ENCODE measurements around the gene PCDH9.

DNA sequence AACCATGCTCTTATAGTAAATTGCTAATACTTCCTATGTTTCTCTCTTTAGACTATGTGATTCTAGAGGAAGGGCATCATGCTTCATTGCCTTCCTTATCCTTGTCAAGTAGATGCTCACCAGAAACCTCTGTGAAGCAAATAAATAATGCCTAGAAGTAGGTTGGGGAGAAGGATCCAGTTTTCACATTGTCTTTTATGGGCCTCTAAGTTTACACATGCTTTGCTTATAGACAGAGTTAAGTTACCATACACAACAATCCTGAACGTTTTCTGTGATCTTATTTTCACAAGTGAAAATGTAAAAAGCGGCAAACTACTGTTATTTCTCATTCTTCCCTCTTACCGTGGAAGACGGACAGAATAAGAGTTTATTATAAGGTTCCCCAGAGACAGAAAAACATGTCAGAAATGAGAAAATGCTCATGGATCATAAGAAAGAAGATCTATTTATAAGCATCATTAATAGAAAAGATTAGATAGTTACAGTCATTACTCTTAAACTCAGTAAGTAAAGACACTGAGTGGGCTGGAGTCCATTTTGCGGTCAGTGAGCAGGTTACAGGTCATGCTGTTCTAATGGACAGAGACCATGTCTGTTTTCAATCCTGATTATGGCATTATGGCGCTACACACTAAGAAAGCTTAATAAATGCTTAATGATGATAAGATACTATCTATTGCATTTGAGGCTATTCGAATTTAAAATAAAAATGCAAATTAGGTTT is 723.9 kb downstream of the PCDH9 start:
- TF ChIP-seq, protein P1, sequence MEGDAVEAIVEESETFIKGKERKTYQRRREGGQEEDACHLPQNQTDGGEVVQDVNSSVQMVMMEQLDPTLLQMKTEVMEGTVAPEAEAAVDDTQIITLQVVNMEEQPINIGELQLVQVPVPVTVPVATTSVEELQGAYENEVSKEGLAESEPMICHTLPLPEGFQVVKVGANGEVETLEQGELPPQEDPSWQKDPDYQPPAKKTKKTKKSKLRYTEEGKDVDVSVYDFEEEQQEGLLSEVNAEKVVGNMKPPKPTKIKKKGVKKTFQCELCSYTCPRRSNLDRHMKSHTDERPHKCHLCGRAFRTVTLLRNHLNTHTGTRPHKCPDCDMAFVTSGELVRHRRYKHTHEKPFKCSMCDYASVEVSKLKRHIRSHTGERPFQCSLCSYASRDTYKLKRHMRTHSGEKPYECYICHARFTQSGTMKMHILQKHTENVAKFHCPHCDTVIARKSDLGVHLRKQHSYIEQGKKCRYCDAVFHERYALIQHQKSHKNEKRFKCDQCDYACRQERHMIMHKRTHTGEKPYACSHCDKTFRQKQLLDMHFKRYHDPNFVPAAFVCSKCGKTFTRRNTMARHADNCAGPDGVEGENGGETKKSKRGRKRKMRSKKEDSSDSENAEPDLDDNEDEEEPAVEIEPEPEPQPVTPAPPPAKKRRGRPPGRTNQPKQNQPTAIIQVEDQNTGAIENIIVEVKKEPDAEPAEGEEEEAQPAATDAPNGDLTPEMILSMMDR (IDR thresholded peaks at IDR 0.05; ENCODE audit: low read depth, low read length) = no peak
- TF ChIP-seq POLR2A (IDR thresholded peaks at IDR 0.05; ENCODE audit: extremely low read depth, insufficient read length) (no peak), MYC (IDR thresholded peaks at IDR 0.05; ENCODE audit: low read depth, low read length) (no peak)
